Duodenal mucosa (tissue), 2 donors: ENCODE measurements around the gene GDNF.
"Not testable (repeated sequence)": the region's sequence is repeated elsewhere in the genome, so short reads cannot be mapped to it uniquely, and the experiment has no call there.

Experiments
- H3K27ac ChIP-seq: one replicate; pipeline ENCODE4 v1.7.0; 2013; ENCODE audit warnings: low read depth, low read length
- H3K27me3 ChIP-seq, 2 donors: one replicate each; pipeline ENCODE4 v1.7.0; 2013; ENCODE audit warnings: low read length in 2 of 2, control low read depth in 1 of 2; ENCODE audit not compliant: insufficient read depth in 2 of 2, control insufficient read depth in 1 of 2
- H3K36me3 ChIP-seq, 2 donors: one replicate each; pipeline ENCODE4 v1.7.0; 2013; ENCODE audit warnings: low read length in 2 of 2, control low read depth in 1 of 2; ENCODE audit not compliant: insufficient read depth in 2 of 2, control insufficient read depth in 1 of 2
- H3K4me1 ChIP-seq, 2 donors: one replicate each; pipeline ENCODE4 v1.7.0; 2013; ENCODE audit warnings: low read length in 2 of 2, control low read depth in 1 of 2; ENCODE audit not compliant: insufficient read depth in 2 of 2, control insufficient read depth in 1 of 2
- H3K4me3 ChIP-seq, 2 donors: one replicate each; pipeline ENCODE4 v1.7.0; 2013; ENCODE audit warnings: low read length in 2 of 2, low read depth in 1 of 2
- H3K9ac ChIP-seq, 2 donors: one replicate each; pipeline ENCODE4 v1.7.0; 2013; ENCODE audit warnings: low read length in 2 of 2, low read depth in 1 of 2
- H3K9me3 ChIP-seq, 2 donors: one replicate each; pipeline ENCODE4 v1.7.0; 2013; ENCODE audit warnings: low read length in 2 of 2, control low read depth in 1 of 2; ENCODE audit not compliant: control insufficient read depth in 1 of 2

The GDNF gene

DNA sequence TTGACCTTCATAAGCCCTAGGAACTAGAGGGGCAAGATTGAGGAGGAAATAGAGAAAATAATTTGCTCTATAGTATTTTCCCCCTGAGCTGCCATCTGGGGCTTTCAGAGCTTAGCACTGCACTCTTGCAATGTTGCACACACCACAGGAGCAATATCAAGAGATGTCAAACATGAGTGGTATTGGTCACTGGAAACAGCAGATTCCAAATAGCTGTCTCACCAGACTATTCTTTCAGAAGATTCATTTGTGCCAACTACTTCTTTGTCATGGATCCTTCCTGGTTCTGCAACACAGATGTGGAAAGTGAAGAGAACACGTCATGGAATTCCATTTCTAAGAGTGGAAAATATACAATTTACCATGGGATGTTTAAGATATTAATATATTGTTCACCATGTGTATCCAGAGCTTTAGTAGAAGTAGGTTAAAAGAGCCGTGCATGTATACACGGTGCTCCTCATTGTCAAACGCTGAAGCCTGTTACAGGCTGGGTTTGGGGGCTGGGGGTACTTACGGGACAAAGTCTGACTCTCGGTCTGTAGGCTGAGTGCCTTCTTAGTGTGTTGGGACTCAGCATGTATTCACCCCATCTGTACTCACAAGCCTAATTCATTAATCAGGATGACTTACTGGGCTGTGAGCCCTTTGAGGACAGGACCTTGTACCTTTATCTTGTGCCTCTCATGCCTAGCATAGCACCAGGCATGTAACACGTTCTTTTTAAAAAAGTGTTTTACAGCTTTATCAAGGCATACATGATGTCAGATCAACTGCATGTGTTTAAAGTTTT, 31.4 kb upstream of the GDNF start:
- no peak overlapping the region for H3K4me3 ChIP-seq
- no peaks in the 10 kb centered on the region for H3K36me3 ChIP-seq
- H3K4me1 ChIP-seq: no peaks in the 10 kb centered on the region
- H3K9ac ChIP-seq: no peak overlapping the region
- no peaks in the 10 kb centered on the region for H3K27me3 ChIP-seq
- no peak overlapping the region for H3K27ac ChIP-seq
- H3K9me3 ChIP-seq: no peaks in the 10 kb centered on the region

DNA sequence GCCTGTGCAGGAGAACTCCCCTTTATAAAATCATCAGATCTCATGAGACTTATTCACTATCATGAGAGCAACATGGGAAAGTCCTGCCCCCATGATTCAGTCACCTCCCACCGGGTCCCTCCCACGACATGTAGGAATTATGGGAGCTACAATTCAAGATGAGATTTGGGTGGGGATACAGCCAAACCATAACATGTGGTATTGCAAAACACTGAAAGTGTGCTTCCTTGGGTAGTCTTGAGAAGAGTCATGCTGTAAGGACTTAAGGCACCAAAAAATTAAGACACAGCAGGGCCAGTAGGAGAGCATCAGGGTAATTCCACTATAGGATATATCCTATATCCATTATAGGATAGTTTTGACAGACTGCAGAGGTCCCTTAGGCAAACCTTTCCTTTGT, 29.4 kb upstream of the GDNF start:
- H3K9ac ChIP-seq: no peak overlapping the region
- no peaks in the 10 kb centered on the region for H3K9me3 ChIP-seq
- no peak overlapping the region for H3K27ac ChIP-seq
- no peaks in the 10 kb centered on the region for H3K27me3 ChIP-seq
- H3K4me1 ChIP-seq: no peaks in the 10 kb centered on the region
- no peak overlapping the region for H3K4me3 ChIP-seq
- no peaks in the 10 kb centered on the region for H3K36me3 ChIP-seq

DNA sequence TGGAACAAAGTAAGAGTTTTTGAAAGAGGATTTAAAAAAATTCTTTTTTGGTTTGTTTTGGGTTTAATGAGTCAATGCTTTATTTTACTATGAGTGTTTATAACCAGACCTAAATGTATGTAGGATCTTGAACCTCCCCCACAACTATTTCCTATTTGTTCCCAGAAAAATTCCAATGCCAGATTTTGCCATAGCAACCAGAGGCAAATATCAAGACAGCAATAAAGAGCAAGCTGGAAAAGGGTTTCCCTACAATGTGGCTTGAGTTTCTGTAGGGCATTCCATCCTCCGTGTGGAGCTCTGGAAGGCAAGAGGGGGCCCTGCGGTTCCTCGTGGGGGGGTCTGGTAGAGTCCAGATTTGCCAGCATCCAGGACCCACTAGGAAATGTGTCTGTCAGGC, 27.8 kb upstream of the GDNF start:
- Histone ChIP-seq H3K36me3 (no peaks in the 10 kb centered on the region), H3K27ac (no peak overlapping the region), H3K4me3 (no peak overlapping the region), H3K4me1 (no peaks in the 10 kb centered on the region), H3K9ac (no peak overlapping the region), H3K27me3 (no peaks in the 10 kb centered on the region), H3K9me3 (no peaks in the 10 kb centered on the region)

DNA sequence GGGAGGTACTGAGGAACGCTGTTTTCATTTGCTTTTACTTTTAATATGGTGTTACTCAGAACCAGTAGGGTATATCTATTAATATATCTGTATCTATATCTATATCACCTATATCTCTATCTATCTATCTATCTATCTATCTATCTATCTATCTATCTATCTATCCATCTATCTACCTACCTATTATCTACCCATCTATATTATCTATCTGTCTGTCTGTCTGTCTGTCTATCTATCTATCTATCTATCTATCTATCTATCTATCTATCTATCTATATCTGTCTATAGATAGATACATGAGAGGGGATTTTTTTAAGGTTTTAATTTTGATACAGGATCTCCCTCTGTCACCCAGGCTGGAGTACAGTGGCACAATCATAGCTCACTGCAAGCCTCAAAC, 23.1 kb upstream of the GDNF start:
- not testable (repeated sequence) for H3K36me3 ChIP-seq, H3K27me3 ChIP-seq, H3K9me3 ChIP-seq, H3K4me3 ChIP-seq, H3K9ac ChIP-seq, H3K4me1 ChIP-seq, H3K27ac ChIP-seq

DNA sequence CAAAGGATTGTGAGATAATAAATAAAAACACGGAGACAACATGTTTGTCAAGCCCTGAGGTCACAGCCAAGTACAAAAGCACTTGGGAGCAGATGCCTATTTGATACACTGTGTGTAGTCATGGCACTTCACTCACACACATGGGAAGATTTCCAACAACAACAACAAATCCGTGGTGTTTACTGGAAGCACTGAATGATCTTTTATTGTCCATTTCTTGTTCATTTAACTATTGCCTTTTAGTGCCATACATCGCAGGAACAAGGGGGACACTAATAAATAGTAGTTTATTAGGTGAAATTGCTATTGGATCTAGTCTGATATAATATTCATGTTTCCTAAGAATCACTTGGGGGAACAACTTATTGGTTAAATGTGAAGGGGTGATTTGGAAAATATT, 20.4 kb upstream of the GDNF start:
- H3K9me3 ChIP-seq: no peaks in the 10 kb centered on the region
- no peak overlapping the region for H3K4me3 ChIP-seq
- H3K27ac ChIP-seq: no peak overlapping the region
- no peak overlapping the region for H3K9ac ChIP-seq
- H3K36me3 ChIP-seq: no peaks in the 10 kb centered on the region
- H3K27me3 ChIP-seq: no peaks in the 10 kb centered on the region
- no peaks in the 10 kb centered on the region for H3K4me1 ChIP-seq

DNA sequence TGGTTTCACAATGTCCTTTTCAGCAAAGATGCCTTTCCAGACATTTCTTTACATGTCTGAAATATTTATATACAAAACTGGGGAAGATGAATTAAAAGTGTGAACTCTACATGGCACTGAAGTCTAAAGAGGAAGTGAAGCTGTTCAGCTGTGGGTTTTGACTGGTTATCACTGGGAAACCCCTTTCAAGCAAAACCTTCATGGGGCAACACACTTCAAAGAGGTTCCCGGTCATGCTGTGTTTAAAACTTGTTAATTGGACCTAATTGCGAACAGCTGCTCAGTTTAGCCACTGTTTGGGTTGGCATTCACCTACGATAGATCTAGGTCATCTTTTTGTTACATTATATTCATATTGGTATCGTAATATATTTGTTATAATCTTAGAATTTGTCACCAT, 20.0 kb upstream of the GDNF start:
- Histone ChIP-seq H3K27ac (no peak overlapping the region), H3K36me3 (no peaks in the 10 kb centered on the region), H3K9ac (no peak overlapping the region), H3K27me3 (no peaks in the 10 kb centered on the region), H3K9me3 (no peaks in the 10 kb centered on the region), H3K4me1 (no peaks in the 10 kb centered on the region), H3K4me3 (no peak overlapping the region)

DNA sequence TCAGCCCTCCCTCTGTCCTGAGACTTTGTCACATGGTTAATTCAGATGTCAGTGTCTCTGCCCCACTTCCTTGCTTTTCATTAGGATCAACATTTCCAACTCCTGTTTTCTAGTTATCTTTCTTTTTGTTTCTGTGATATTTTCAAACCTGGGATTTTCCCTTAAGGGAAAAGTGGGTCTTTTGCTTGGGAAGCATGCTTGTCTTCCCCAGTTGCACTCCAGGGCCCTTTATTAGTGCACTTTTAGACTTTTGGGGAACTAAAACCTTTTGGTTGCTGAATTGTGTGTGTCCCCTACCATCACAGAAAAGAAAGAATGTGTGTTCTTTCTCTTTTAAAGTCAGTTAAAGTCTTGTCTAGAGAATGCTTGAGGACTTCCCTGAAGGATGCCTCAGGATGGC, 18.4 kb upstream of the GDNF start:
- H3K36me3 ChIP-seq: no peaks in the 10 kb centered on the region
- H3K27ac ChIP-seq: no peak overlapping the region
- H3K4me1 ChIP-seq: no peaks in the 10 kb centered on the region
- H3K27me3 ChIP-seq: no peaks in the 10 kb centered on the region
- H3K9me3 ChIP-seq: no peaks in the 10 kb centered on the region
- no peak overlapping the region for H3K9ac ChIP-seq
- no peak overlapping the region for H3K4me3 ChIP-seq

DNA sequence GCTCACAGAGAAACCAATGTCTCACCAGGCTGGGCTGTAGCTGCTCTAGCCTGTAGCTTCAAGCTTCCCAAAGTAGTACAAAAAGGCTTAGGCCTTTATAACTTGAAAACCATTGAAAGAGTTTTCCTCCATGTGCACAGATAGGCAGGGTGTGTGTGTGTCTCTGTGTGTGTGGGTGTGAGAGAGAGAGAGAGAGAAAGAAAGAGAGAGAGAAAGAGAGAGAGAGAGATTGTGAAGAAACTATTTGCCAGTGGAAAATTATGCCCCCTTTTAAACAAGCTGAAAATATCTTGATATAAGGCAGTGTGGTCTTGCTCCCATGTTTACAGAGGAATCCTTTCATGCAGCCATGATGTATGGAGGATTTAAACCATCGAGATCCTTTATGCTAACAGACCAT, 17.9 kb upstream of the GDNF start:
- no peaks in the 10 kb centered on the region for H3K9me3 ChIP-seq
- no peaks in the 10 kb centered on the region for H3K36me3 ChIP-seq
- H3K9ac ChIP-seq: no peak overlapping the region
- H3K27ac ChIP-seq: no peak overlapping the region
- H3K4me3 ChIP-seq: no peak overlapping the region
- no peaks in the 10 kb centered on the region for H3K27me3 ChIP-seq
- H3K4me1 ChIP-seq: no peaks in the 10 kb centered on the region

DNA sequence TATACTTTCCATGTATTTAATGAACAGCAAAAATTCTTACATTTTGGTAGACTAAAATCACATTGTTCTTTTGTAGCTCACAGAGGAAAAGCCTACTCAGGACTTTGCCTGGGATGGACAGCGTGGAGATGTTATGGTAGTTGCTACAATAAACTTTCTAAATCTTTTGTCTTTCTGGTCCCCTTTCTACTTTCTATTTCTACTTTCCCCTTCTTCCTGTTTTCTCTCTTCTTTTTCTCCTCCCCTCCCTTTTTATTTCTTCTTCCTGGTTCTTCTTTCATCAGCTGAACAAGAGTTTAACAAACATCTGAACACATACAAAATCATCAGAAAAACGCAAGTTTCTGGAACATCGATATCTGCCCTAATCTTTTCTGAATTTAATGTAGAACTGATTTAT, 15.6 kb upstream of the GDNF start:
- Histone ChIP-seq H3K4me1 (no peaks in the 10 kb centered on the region), H3K27ac (no peak overlapping the region), H3K9me3 (no peaks in the 10 kb centered on the region), H3K9ac (no peak overlapping the region), H3K4me3 (no peak overlapping the region), H3K27me3 (no peaks in the 10 kb centered on the region), H3K36me3 (no peaks in the 10 kb centered on the region)

DNA sequence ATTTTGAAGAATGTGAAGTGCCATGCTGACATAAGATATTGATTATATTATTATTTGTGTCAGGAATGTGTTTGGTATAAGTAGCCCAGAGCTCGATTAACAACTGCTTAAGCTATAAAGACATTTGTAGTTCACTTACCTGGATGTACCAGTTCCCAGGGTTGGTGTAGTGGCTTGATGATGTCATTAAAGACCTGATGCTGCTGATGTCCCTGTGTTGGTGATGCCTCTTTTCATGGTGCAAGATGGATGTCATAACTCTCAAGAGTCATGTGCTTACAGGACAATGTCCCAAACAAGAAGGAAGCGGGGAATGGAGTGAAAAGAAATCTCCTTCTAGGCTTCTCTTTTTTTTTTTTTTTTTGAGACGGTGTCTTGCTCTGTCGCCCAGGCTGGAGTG, 11.5 kb upstream of the GDNF start:
- Histone ChIP-seq H3K36me3 (no peaks in the 10 kb centered on the region), H3K4me1 (no peaks in the 10 kb centered on the region), H3K27me3 (no peaks in the 10 kb centered on the region), H3K27ac (no peak overlapping the region), H3K9me3 (no peaks in the 10 kb centered on the region), H3K9ac (no peak overlapping the region), H3K4me3 (no peak overlapping the region)
